Ascending aorta (tissue), 2 donors: ENCODE data around the gene GATAD2B. TPM values are rescaled to one million over a fixed set of nuclear protein-coding genes. Genes with fewer than 3 reads are reported as not detected.

Experiments used
- DNase-seq, 2 donors: peaks; one replicate each; pipeline ENCODE4 v3.0.0-alpha.2; 2019; ENCODE audit warnings: low spot score in 2 of 2
- H3K27ac ChIP-seq, 2 donors: fragments of 200-600 bp; sonication (generic); one replicate each; pipeline ENCODE4 v1.5.1; 2016 to 2017; ENCODE audit warnings: mild to moderate bottlenecking in 1 of 2
- H3K27me3 ChIP-seq: fragments of 200-600 bp; sonication (generic); one replicate; pipeline ENCODE4 v1.5.1; 2017
- H3K36me3 ChIP-seq, 2 donors: fragments of 200-600 bp; sonication (generic); one replicate each; pipeline ENCODE4 v1.5.1; 2016
- H3K4me1 ChIP-seq, 2 donors: fragments of 200-600 bp; sonication (generic); one replicate each; pipeline ENCODE4 v1.5.1; 2016 to 2017; ENCODE audit warnings: mild to moderate bottlenecking in 1 of 2
- H3K4me3 ChIP-seq, 2 donors: fragments of 200-600 bp; sonication (generic); one replicate each; pipeline ENCODE4 v1.5.1; 2016 to 2017; ENCODE audit warnings: mild to moderate bottlenecking in 1 of 2
- H3K9me3 ChIP-seq, 2 donors: fragments of 200-600 bp; sonication (generic); one replicate each; pipeline ENCODE4 v1.5.1; 2016
- intact Hi-C: fragments of 100-400 bp; cut with DNase I; formaldehyde crosslinking; loops from one replicate; pipeline ENCODE4 v1.15.1; 2023
- total RNA-seq: library from RNA; depleted of rRNA; stranded (reverse); fragments of >200 nt; gene quantifications from one replicate; pipeline ENCODE4 v1.1.0, GENCODE V29; 2016
- TF ChIP-seq, protein P1 (sequence below), 3 experiments: fragments of 200-600 bp in 2 of 3; fragments of 450-650 bp in 1 of 3; sonication (generic) in 2 of 3; IDR thresholded peaks; one replicate each; pipeline ENCODE4 v1.5.1; 2016 to 2019; ENCODE audit warnings: antibody characterized with exemption in 3 of 3, mild to moderate bottlenecking in 1 of 3, moderate library complexity in 1 of 3

The GATAD2B gene
- total RNA-seq, 1 donor from 2014 or later: 9.5 TPM

DNA sequence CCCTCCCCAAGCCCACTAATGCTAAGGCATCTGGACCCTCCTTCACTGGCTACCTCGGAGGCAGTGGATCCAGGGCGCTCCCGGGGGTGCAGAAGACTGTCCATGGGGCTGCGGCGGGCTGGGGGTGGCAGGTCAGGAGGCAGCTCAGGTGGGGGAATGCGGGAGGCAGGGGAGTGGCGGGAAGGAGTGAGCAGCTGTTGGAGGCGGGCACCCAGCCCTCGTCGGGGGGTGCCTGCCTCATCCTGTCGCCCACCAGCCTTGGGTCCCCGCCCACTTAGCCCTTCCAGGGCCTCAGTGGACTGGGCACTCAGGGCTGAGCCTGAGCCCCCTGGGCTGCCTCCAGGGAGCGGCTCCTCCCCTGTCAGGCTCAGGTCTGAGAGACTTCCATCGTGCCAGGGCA lies 10.7 kb upstream of the GATAD2B start:
- TF ChIP-seq, protein P1, sequence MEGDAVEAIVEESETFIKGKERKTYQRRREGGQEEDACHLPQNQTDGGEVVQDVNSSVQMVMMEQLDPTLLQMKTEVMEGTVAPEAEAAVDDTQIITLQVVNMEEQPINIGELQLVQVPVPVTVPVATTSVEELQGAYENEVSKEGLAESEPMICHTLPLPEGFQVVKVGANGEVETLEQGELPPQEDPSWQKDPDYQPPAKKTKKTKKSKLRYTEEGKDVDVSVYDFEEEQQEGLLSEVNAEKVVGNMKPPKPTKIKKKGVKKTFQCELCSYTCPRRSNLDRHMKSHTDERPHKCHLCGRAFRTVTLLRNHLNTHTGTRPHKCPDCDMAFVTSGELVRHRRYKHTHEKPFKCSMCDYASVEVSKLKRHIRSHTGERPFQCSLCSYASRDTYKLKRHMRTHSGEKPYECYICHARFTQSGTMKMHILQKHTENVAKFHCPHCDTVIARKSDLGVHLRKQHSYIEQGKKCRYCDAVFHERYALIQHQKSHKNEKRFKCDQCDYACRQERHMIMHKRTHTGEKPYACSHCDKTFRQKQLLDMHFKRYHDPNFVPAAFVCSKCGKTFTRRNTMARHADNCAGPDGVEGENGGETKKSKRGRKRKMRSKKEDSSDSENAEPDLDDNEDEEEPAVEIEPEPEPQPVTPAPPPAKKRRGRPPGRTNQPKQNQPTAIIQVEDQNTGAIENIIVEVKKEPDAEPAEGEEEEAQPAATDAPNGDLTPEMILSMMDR (IDR thresholded peaks at IDR 0.05): no peak
- no peak for DNase-seq

DNA sequence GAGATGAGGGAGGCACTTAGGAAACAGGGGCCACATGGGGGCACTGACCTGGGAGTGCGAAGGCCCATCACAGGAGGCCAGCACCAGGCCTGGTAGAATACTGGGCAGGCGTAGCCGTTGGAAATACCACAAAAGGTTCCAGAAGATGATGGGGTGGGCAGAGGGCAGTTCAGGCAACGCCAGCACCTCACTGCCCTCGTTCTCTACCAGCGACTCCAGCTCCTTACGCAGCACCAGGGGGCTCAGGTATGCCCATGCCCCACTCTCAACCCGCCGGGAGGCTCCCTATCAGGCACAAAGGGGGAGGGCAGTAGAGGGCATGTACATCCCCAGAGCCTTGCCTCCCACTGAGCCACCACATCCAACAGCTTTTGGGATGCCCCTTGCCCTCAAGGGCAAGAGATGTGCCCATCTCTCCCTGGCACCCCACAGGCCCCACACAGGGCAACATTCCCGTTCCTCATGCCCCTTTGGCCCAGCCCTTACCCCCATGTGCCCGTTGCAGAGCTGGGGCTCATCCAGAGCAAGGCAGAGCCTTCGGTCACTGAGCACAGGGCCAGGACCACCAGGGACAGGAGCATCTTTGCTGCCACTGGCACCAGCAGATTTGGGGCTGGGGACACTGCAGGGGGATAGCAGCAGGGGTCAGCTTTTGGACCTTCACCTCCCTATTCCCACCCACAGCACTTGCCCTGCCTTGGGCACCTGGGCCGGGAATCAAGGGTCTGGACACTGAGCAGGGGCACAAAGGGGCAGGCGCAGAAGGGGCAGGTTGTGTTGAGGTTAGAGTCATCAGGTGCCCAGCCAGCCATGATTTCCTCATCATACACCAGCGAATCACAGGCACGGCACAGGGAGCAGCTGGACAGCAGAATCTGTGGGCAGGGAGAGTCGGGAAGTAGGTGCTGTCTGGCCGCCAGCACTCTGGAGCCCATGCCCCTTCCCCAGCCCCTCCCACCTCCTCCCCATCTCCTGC lies 9.7 kb upstream of the GATAD2B start:
- no peaks in the 10 kb centered on the region for H3K4me1 ChIP-seq
- H3K36me3 ChIP-seq: peaks cover 63 to 71% of the 10 kb centered on the region in 2 donors
- no peaks in the 10 kb centered on the region for H3K27me3 ChIP-seq
- no peak overlapping the region for H3K4me3 ChIP-seq
- TF ChIP-seq, protein P1 (IDR thresholded peaks at IDR 0.05): no peak
- no peak for DNase-seq
- intact Hi-C loops: no loop called here
- no peaks in the 10 kb centered on the region for H3K9me3 ChIP-seq
- H3K27ac ChIP-seq: no peak overlapping the region

More for the DNA sequence above, 10.7 kb upstream of the GATAD2B start:
- no peak overlapping the region for H3K27ac ChIP-seq
- intact Hi-C loops: no loop called here
- H3K27me3 ChIP-seq: no peaks in the 10 kb centered on the region
- H3K9me3 ChIP-seq: no peaks in the 10 kb centered on the region
- H3K4me3 ChIP-seq: no peak overlapping the region
- no peaks in the 10 kb centered on the region for H3K4me1 ChIP-seq
- peaks cover 70 to 78% of the 10 kb centered on the region in 2 donors for H3K36me3 ChIP-seq

DNA sequence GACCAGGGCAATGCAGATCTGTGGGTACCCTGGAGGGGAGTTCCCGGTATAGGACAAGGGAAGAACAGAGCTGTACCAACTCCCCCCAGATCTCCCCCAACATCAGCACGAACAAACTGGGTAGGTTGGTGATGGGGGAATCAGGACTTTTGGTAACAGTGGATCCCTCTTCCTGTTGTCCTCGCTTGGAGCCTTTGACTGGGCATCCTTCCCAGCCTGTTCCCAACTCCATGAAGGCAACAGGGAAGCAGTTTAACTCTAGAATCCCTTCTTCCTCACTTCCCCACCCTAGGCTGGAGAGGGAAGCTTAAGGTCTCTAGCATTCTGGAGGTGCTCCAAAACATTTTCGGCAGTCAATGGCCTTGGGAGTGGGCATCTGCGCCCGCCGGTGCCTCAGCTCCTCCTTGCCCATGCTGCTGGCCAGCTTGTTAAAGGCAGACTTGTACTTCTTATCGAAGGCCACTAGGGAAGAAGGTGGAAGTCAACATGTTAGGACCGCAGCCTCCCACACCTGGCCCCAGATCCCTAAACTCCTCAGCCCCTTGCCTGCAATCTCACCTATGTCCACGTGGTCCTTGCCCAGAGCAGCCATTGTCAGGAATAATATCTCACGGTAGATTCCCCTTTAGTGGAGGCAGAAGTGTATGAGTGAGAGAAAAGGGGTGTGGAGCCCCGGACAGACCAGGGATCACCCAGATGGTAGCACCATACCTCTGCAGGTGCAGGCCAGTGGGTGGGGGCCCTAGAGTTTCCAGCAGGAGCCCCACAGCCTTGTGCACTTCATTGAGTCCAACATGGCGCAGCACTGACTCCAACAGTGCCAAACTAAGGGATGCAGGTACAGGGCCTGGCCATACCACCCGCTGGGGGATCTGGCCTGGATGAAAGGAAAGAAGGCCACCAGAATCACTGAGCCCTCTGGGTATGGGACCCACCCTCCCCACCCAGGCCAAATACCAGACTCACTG lies 7.5 kb upstream of the GATAD2B start:
- Histone ChIP-seq H3K4me3 (no peak overlapping the region), H3K27me3 (no peaks in the 10 kb centered on the region), H3K4me1 (no peaks in the 10 kb centered on the region), H3K27ac (no peak overlapping the region), H3K36me3 (peaks cover 42 to 49% of the 10 kb centered on the region in 2 donors), H3K9me3 (no peaks in the 10 kb centered on the region)
- no peak for DNase-seq
- intact Hi-C loops: no loop called here
- TF ChIP-seq, protein P1 (IDR thresholded peaks at IDR 0.05): no peak

DNA sequence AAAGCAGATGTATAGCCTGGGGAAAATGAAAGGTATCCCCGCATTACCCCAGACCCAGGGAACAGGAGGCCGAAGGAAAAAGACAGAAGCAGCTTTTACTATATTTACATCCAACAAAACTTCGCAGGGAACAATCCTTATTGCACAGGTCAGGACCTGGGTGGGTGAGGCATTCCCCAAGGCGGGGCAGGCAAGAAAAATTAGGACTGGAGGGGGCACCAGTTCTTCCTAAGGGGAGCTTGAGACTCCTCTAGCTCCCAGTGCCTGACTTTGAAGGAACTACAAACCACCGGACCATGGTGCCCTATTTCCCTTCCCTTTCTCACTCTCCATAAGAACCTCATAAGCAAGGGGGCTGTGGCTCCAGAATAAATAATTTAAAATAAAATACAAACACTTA lies 6.7 kb upstream of the GATAD2B start:
- no peak for DNase-seq
- H3K4me3 ChIP-seq: no peak overlapping the region
- no peak overlapping the region for H3K27ac ChIP-seq
- intact Hi-C loops: no loop called here
- no peaks in the 10 kb centered on the region for H3K4me1 ChIP-seq
- H3K9me3 ChIP-seq: no peaks in the 10 kb centered on the region
- H3K36me3 ChIP-seq: peaks cover 34 to 41% of the 10 kb centered on the region in 2 donors
- no peaks in the 10 kb centered on the region for H3K27me3 ChIP-seq
- TF ChIP-seq, protein P1 (IDR thresholded peaks at IDR 0.05): no peak

DNA sequence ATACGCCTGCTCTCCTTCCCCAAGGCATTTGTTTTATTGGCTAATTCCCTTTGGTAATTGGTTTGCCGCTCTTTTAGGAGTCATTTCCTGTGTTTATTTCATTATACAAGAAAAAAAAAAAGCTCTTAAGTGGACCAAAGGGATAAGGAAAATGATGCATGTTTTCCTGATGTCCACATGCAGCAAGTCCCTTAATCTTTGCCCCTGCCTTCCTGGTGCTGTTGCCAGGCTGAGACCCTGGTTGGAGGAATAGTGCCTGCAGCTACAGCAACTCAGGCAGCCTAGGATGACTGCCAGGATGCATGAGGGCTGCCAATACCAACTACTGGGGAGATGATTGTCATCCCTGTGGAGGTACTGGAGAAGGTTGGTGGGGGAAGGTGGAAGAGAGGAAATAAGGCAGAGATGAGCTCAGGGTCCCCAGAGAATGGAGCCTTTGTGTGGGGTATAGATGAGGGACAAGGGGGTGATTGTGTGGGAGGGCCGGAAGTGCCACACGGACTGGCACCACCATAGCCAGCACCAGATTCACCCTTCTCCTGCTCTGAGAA lies 6.1 kb upstream of the GATAD2B start:
- Histone ChIP-seq H3K4me1 (no peaks in the 10 kb centered on the region), H3K36me3 (peaks cover 28 to 35% of the 10 kb centered on the region in 2 donors)
- intact Hi-C loops: no loop called here

More for the DNA sequence above, 6.1 kb upstream of the GATAD2B start:
- Histone ChIP-seq H3K4me3 (no peak overlapping the region), H3K27ac (no peak overlapping the region), H3K27me3 (no peaks in the 10 kb centered on the region), H3K9me3 (no peaks in the 10 kb centered on the region)
- DNase-seq: no peak
- TF ChIP-seq, protein P1 (IDR thresholded peaks at IDR 0.05): no peak
